GM12874 (cell line): ENCODE data around the gene MAP2.

Experiments
- CTCF ChIP-seq: IDR thresholded peaks from 2 replicates; pipeline ENCODE4 v1.5.1; 2011; ENCODE audit warnings: low read depth, mild to moderate bottlenecking, control low read depth, low read length, moderate library complexity; ENCODE audit not compliant: insufficient read depth

The MAP2 gene

GRCh38 chr2:209579230-209579749 is 155.4 kb downstream of the MAP2 start:
- TF ChIP-seq CTCF = no peak

- TF ChIP-seq CTCF = no peak
Observed at GRCh38 chr2:209581040-209581439, 157.2 kb downstream of the MAP2 start.

- no peak for TF ChIP-seq CTCF
Observed at GRCh38 chr2:209582281-209582680, 158.4 kb downstream of the MAP2 start.

- no peak for TF ChIP-seq CTCF
Observed at GRCh38 chr2:209584472-209584871, 160.6 kb downstream of the MAP2 start.

- TF ChIP-seq CTCF = no peak
Observed at GRCh38 chr2:209584915-209585314, 161.1 kb downstream of the MAP2 start.

- TF ChIP-seq CTCF = no peak
Observed at GRCh38 chr2:209591021-209591420, 167.2 kb downstream of the MAP2 start.

GRCh38 chr2:209592106-209592505 is 168.3 kb downstream of the MAP2 start:
- no peak for TF ChIP-seq CTCF
